ENCODE measurements around the gene SUPT4H1. TPM values are rescaled to one million over a fixed set of nuclear protein-coding genes. Genes with fewer than 3 reads are reported as not detected.

SUPT4H1 gene
- total and polyA plus RNA-seq, 2 experiments from 2014 or later: 82.2 to 83.7 TPM

DNA sequence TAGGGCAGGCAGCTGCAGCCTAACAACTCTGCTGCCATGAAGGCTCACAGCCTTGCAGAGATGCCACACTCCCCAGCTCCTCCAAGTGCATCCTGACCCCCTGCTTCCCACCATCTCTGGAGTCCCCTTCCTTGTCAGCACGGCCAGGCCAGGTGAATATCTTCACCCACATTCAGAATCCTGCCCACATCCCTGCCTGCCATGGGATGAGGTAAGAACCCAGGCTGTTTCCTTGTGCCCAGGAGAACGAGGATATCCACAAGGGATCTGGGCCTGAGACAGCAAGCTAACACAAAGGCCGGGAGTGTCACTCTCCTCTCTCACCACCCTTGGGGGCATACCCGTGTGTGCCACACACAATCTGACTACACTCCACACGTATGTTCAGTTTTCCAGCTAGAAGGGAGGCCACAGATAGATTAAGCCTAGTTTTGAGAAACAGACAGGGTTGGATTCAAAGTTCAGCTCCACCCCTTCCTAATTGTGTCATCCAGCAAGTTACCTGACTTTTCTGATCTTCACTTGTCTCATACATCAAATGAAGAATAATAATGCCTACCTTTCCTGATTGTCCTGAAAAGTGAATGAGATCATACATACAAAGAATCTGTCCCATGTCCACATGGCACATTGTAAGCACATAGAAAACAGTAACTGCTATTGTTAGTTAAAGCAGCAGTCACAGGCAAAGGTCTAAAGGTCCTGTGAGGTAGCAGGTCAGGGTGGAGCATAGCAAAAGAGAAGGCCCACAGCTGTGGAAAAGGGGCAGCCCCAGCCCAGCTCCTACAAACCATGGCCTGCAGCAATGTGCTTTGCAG lies 17.4 kb upstream of the SUPT4H1 start:
- TF ChIP-seq REST (IDR thresholded peaks at IDR 0.05; ENCODE audit: unreplicated experiment) (no peak), NANOG (IDR thresholded peaks at IDR 0.05; ENCODE audit: borderline replicate concordance) (no peak), POLR2AphosphoS5 (IDR thresholded peaks at IDR 0.05; ENCODE audit: low read depth) (no peak), EZH2phosphoT487 (IDR thresholded peaks at IDR 0.05; ENCODE audit: unreplicated experiment) (no peak), CTCF (conservative IDR thresholded peaks at IDR 0.05; ENCODE audit: low read depth in 2 of 2) (no peak), ZNF114 (CRISPR knock-in tag; IDR thresholded peaks at IDR 0.05) (no peak), ZNF462 (CRISPR knock-in tag; IDR thresholded peaks at IDR 0.05) (no peak), JUNB (IDR thresholded peaks at IDR 0.05; ENCODE audit: unreplicated experiment) (no peak), STAT1 (IDR thresholded peaks at IDR 0.05; ENCODE audit: unreplicated experiment) (no peak), ZNF331 (CRISPR knock-in tag; IDR thresholded peaks at IDR 0.05; ENCODE audit: low read depth) (no peak), EZH2 (IDR thresholded peaks at IDR 0.05; ENCODE audit: low read depth, unreplicated experiment) (no peak), CREB1 (CRISPR knock-in tag; IDR thresholded peaks at IDR 0.05; ENCODE audit: low read depth) (no peak)
- TF ChIP-seq, protein P1, sequence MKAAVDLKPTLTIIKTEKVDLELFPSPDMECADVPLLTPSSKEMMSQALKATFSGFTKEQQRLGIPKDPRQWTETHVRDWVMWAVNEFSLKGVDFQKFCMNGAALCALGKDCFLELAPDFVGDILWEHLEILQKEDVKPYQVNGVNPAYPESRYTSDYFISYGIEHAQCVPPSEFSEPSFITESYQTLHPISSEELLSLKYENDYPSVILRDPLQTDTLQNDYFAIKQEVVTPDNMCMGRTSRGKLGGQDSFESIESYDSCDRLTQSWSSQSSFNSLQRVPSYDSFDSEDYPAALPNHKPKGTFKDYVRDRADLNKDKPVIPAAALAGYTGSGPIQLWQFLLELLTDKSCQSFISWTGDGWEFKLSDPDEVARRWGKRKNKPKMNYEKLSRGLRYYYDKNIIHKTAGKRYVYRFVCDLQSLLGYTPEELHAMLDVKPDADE (IDR thresholded peaks at IDR 0.05): no peak
- peaks cover 3% of the 10 kb centered on the region for H3K4me1 Mint-ChIP-seq
- DNase-seq (ENCODE audit: low spot score) (no peak), ATAC-seq (no peak)
- Histone ChIP-seq H3K79me2 (replicated peaks; ENCODE audit: insufficient read depth) (no peaks in the 10 kb centered on the region), H3K4me3 (no peak overlapping the region), H3K4me2 (no peak overlapping the region), H3K27ac (ENCODE audit: low read depth) (no peak overlapping the region), H4K20me1 (replicated peaks; ENCODE audit: insufficient read depth) (no peaks in the 10 kb centered on the region), H3F3A (replicated peaks; ENCODE audit: low read depth) (no peaks in the 10 kb centered on the region), H3K4me1 (ENCODE audit: insufficient read depth) (no peaks in the 10 kb centered on the region), H3K27me3 (ENCODE audit: insufficient read depth) (no peaks in the 10 kb centered on the region), H2AFZ (no peak overlapping the region), H3K36me3 (ENCODE audit: insufficient read depth) (no peaks in the 10 kb centered on the region), H3K9me2 (ENCODE audit: insufficient read depth) (no peaks in the 10 kb centered on the region)
- H3K36me3 Mint-ChIP-seq (ENCODE audit: low read depth): no peaks in the 10 kb centered on the region
- H3K27me3 Mint-ChIP-seq (ENCODE audit: insufficient read depth, low read depth, poor library complexity): peaks cover 19% of the 10 kb centered on the region
- H3K9me3 Mint-ChIP-seq: no peaks in the 10 kb centered on the region
- no peak overlapping the region for H3K4me3 Mint-ChIP-seq
- H3K27ac Mint-ChIP-seq: no peak overlapping the region
